Mesendoderm (in vitro differentiated cells): ENCODE data around the gene ARL6IP6.
"Not testable (repeated sequence)": the region's sequence is repeated elsewhere in the genome, so short reads cannot be mapped to it uniquely, and the experiment has no call there.

ENCODE experiments used
- DNase-seq: peaks from one replicate; pipeline ENCODE4 v3.0.0; 2013
- H2AK5ac ChIP-seq: 2 replicates; pipeline ENCODE4 v1.6.1; 2013; ENCODE audit warnings: low read length, inconsistent platforms
- H2BK120ac ChIP-seq: 2 replicates; pipeline ENCODE4 v1.6.1; 2013; ENCODE audit warnings: low read depth, mild to moderate bottlenecking, low read length, moderate library complexity, mixed read lengths
- H2BK15ac ChIP-seq: replicated peaks from 2 replicates; pipeline ENCODE4 v1.6.1; 2013; ENCODE audit warnings: low read depth, mild to moderate bottlenecking, moderate library complexity
- H2BK5ac ChIP-seq: 2 replicates; pipeline ENCODE4 v1.6.1; 2013; ENCODE audit warnings: low read length, inconsistent platforms
- H3K18ac ChIP-seq: 2 replicates; pipeline ENCODE4 v1.6.1; 2013; ENCODE audit warnings: mild to moderate bottlenecking, low read length, mixed read lengths
- H3K23ac ChIP-seq: one replicate; pipeline ENCODE4 v1.6.1; 2013; ENCODE audit warnings: low read length
- H3K27ac ChIP-seq: 2 replicates; pipeline ENCODE4 v1.5.1; 2013; ENCODE audit warnings: low read depth, mild to moderate bottlenecking, inconsistent platforms, low read length, moderate library complexity
- H3K27me3 ChIP-seq: 2 replicates; pipeline ENCODE4 v1.6.1; 2013; ENCODE audit warnings: low read length, control low read depth, mild to moderate bottlenecking, inconsistent platforms; ENCODE audit not compliant: insufficient read depth, poor library complexity
- H3K36me3 ChIP-seq: 2 replicates; pipeline ENCODE4 v1.6.1; 2013; ENCODE audit warnings: low read length, inconsistent platforms; ENCODE audit not compliant: control insufficient read depth, insufficient read depth
- H3K4ac ChIP-seq: one replicate; pipeline ENCODE4 v1.6.1; 2013; ENCODE audit warnings: low read depth, mild to moderate bottlenecking, low read length, moderate library complexity
- H3K4me1 ChIP-seq: 2 replicates; pipeline ENCODE4 v1.6.1; 2013; ENCODE audit warnings: low read depth, low read length, inconsistent platforms; ENCODE audit not compliant: control insufficient read depth
- H3K4me2 ChIP-seq: 2 replicates; pipeline ENCODE4 v1.6.1; 2013; ENCODE audit warnings: low read length
- H3K4me3 ChIP-seq: 2 replicates; pipeline ENCODE4 v1.5.1; 2013; ENCODE audit warnings: mild to moderate bottlenecking, low read length
- H3K56ac ChIP-seq: one replicate; pipeline ENCODE4 v1.6.1; 2013; ENCODE audit warnings: low read length
- H3K79me1 ChIP-seq: 2 replicates; pipeline ENCODE4 v1.6.1; 2013; ENCODE audit warnings: low read length, inconsistent platforms
- H3K79me2 ChIP-seq: 2 replicates; pipeline ENCODE4 v1.6.1; 2013; ENCODE audit warnings: mild to moderate bottlenecking, low read length; ENCODE audit not compliant: control insufficient read depth, insufficient read depth
- H3K9ac ChIP-seq: 2 replicates; pipeline ENCODE4 v1.6.1; 2013; ENCODE audit warnings: low read length, inconsistent platforms
- H4K5ac ChIP-seq: one replicate; pipeline ENCODE4 v1.6.1; 2013; ENCODE audit warnings: low read length
- H4K8ac ChIP-seq: one replicate; pipeline ENCODE4 v1.6.1; 2013; ENCODE audit warnings: low read depth, mild to moderate bottlenecking, control low read depth, low read length, moderate library complexity
- WGBS: extraction: QIAGEN DNeasy Blood & Tissue Kit; methylation state at CpG from one replicate; pipeline ENCODE4 v1.1.7; 2013; ENCODE audit warnings: low lambda C conversion rate, missing lambda C conversion rate; ENCODE audit not compliant: insufficient coverage; ENCODE audit errors: extremely low coverage; 5-methylcytosine and 5-hydroxymethylcytosine counted together

Gene ARL6IP6

GRCh38 chr2:152743002-152743401 is 24.6 kb downstream of the ARL6IP6 start:
- Histone ChIP-seq H2BK15ac (no peak overlapping the region), H3K4me1 (no peaks in the 10 kb centered on the region), H3K56ac (no peak overlapping the region), H3K9ac (no peak overlapping the region), H3K79me1 (no peaks in the 10 kb centered on the region), H2AK5ac (no peak overlapping the region), H2BK120ac (no peak overlapping the region), H3K79me2 (no peaks in the 10 kb centered on the region), H3K27ac (no peak overlapping the region), H3K27me3 (no peaks in the 10 kb centered on the region), H3K36me3 (no peaks in the 10 kb centered on the region), H4K5ac (no peak overlapping the region), H2BK5ac (no peak overlapping the region), H4K8ac (no peak overlapping the region), H3K4me2 (no peak overlapping the region), H3K23ac (no peak overlapping the region), H3K4ac (no peak overlapping the region), H3K18ac (no peak overlapping the region), H3K4me3 (no peak overlapping the region)
- no CpG with 5 or more reads among the region's 3 CpGs for WGBS
- peak; percentile 36 for DNase-seq

GRCh38 chr2:152747751-152748150 is 29.3 kb downstream of the ARL6IP6 start:
- not testable (repeated sequence) for H2AK5ac ChIP-seq, H3K79me1 ChIP-seq, H3K36me3 ChIP-seq, H3K79me2 ChIP-seq, H3K27me3 ChIP-seq, H4K8ac ChIP-seq, H3K23ac ChIP-seq, H2BK120ac ChIP-seq, H3K4me1 ChIP-seq, H2BK5ac ChIP-seq, H4K5ac ChIP-seq, H3K56ac ChIP-seq, H3K4me3 ChIP-seq, H3K4me2 ChIP-seq, H3K9ac ChIP-seq, H2BK15ac ChIP-seq
- no CpG with 5 or more reads among the region's 4 CpGs for WGBS
- H3K27ac ChIP-seq, result peak overlapping the region; percentile 51
- H3K18ac ChIP-seq, result peak overlapping the region; percentile 51
- H3K4ac ChIP-seq, result peak overlapping the region; percentile 36
- DNase-seq, result peak; percentile 63

GRCh38 chr2:152755029-152755428 is 36.6 kb downstream of the ARL6IP6 start:
- Histone ChIP-seq H3K36me3 (no peaks in the 10 kb centered on the region), H3K79me1 (peaks cover 3% of the 10 kb centered on the region), H3K18ac (no peak overlapping the region), H2BK120ac (no peak overlapping the region), H3K4me2 (no peak overlapping the region), H3K79me2 (no peaks in the 10 kb centered on the region), H3K4ac (no peak overlapping the region), H3K27ac (no peak overlapping the region), H3K4me3 (no peak overlapping the region), H3K27me3 (no peaks in the 10 kb centered on the region), H4K8ac (no peak overlapping the region), H3K23ac (no peak overlapping the region), H2BK5ac (no peak overlapping the region), H3K4me1 (no peaks in the 10 kb centered on the region), H2BK15ac (no peak overlapping the region), H2AK5ac (no peak overlapping the region), H3K9ac (no peak overlapping the region), H4K5ac (no peak overlapping the region), H3K56ac (no peak overlapping the region)
- no CpG with 5 or more reads among the region's 13 CpGs for whole genome bisulfite sequencing
- peak; percentile 72 for DNase-seq

DNA sequence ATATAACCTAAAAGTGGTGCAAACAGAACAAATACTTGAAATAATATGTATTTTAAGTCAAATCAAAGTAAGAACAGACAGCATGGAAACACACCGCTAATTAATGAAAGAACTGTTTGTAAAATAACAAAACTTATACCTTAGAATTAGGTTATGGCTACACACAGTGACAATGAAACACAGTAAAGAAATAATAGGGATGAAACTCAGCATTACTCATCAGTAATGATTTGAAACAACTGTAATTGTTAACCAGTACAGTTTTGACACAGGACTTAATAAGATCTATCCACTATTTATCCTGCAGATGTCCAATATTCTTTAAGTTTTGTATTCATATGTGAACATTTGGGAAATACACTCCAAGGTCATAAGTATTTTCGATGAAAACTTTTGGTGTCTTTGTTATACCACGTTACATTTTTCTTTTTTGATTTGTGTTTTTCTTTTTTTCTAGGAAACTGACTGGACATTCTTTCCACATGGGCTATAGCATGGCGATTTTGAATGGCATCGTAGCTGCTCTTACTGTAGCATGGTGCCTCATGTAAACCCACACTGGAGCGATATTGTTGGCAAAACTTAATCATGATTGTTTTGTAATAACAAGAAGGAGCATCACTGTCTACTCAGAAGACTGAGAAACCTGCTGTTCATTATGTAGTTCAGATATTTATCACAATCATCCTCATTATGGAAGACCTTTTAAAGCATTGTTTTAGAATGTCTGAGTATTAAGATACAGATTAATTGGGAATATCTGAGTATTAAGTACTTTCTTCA is 41.1 kb downstream of the ARL6IP6 start:
- no peak overlapping the region for H4K8ac ChIP-seq
- no peak for DNase-seq
- no peak overlapping the region for H3K23ac ChIP-seq
- H3K4me2 ChIP-seq, result no peak overlapping the region
- H2AK5ac ChIP-seq, result no peak overlapping the region
- H4K5ac ChIP-seq, result no peak overlapping the region
- no peak overlapping the region for H3K56ac ChIP-seq
- no peak overlapping the region for H2BK5ac ChIP-seq
- H3K79me1 ChIP-seq, result no peaks in the 10 kb centered on the region
- H3K4me1 ChIP-seq, result peaks cover 4% of the 10 kb centered on the region
- no peak overlapping the region for H2BK15ac ChIP-seq
- H3K9ac ChIP-seq, result no peak overlapping the region
- no peak overlapping the region for H3K27ac ChIP-seq
- no CpG with 5 or more reads among the region's 6 CpGs for WGBS
- no peaks in the 10 kb centered on the region for H3K79me2 ChIP-seq
- H3K4ac ChIP-seq, result no peak overlapping the region
- H3K27me3 ChIP-seq, result no peaks in the 10 kb centered on the region
- H3K18ac ChIP-seq, result no peak overlapping the region
- H3K36me3 ChIP-seq, result no peaks in the 10 kb centered on the region
- no peak overlapping the region for H2BK120ac ChIP-seq
- no peak overlapping the region for H3K4me3 ChIP-seq

DNA sequence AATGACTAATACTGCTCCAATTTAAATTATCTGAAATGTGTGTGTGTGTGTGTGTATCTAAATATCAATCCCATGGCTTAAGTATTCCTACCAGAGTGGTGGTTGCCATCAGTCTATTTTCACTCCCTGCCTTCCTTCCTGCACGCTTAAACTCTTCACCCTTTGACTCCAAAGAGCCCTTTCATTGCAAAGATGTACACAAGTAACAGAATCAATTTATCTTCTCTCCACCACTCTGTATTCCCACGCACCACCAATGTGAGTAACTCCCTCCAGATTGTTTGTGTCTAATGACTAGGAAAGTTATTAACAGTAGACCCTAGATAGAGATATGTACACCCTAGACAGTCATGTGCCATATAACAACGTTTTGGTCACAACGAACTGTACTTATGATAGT is 42.8 kb downstream of the ARL6IP6 start:
- no peak overlapping the region for H3K9ac ChIP-seq
- peak overlapping the region; percentile 27 for H3K56ac ChIP-seq
- peak overlapping the region; percentile 81 for H2BK5ac ChIP-seq
- no peak overlapping the region for H3K18ac ChIP-seq
- no peak overlapping the region for H3K23ac ChIP-seq
- no peak overlapping the region for H2BK120ac ChIP-seq
- H3K27ac ChIP-seq, result peak overlapping the region; percentile 90
- no peak overlapping the region for H4K5ac ChIP-seq
- DNase-seq, result no peak
- H3K4me3 ChIP-seq, result no peak overlapping the region
- no peaks in the 10 kb centered on the region for H3K27me3 ChIP-seq
- no peaks in the 10 kb centered on the region for H3K79me2 ChIP-seq
- H3K36me3 ChIP-seq, result no peaks in the 10 kb centered on the region
- no CpG with 5 or more reads among the region's 4 CpGs for WGBS
- H2BK15ac ChIP-seq, result peak overlapping the region; percentile 45
- peak overlapping the region; percentile 51 for H2AK5ac ChIP-seq
- H3K4ac ChIP-seq, result no peak overlapping the region
- no peaks in the 10 kb centered on the region for H3K79me1 ChIP-seq
- no peak overlapping the region for H4K8ac ChIP-seq
- H3K4me2 ChIP-seq, result no peak overlapping the region
- H3K4me1 ChIP-seq, result peaks cover 4% of the 10 kb centered on the region

GRCh38 chr2:152762202-152762601 is 43.8 kb downstream of the ARL6IP6 start:
- Histone ChIP-seq H3K36me3 (no peaks in the 10 kb centered on the region), H3K27me3 (no peaks in the 10 kb centered on the region), H4K8ac (no peak overlapping the region), H2BK120ac (no peak overlapping the region), H3K4me1 (peaks cover 4% of the 10 kb centered on the region), H3K4me2 (no peak overlapping the region), H2BK15ac (no peak overlapping the region), H2AK5ac (no peak overlapping the region), H3K56ac (no peak overlapping the region), H3K79me2 (no peaks in the 10 kb centered on the region), H3K27ac (peak overlapping the region; percentile 63), H3K4ac (no peak overlapping the region), H4K5ac (no peak overlapping the region), H3K18ac (no peak overlapping the region), H3K79me1 (no peaks in the 10 kb centered on the region), H3K9ac (no peak overlapping the region), H3K4me3 (no peak overlapping the region), H2BK5ac (no peak overlapping the region), H3K23ac (no peak overlapping the region)
- no CpG with 5 or more reads among the region's 5 CpGs for WGBS
- DNase-seq, result peak; percentile 97
